Uterus (tissue), 2 donors: ENCODE measurements around the gene ME3.

Experiments used
- CTCF ChIP-seq, 4 experiments: fragments of 200-600 bp in 2 of 4; fragments of 450-650 bp in 2 of 4; sonication (generic) in 2 of 4; IDR thresholded peaks; one replicate each; pipeline ENCODE4 v1.5.1; 2016 to 2019; ENCODE audit warnings: antibody characterized with exemption in 4 of 4, mild to moderate bottlenecking in 2 of 4, moderate library complexity in 1 of 4
- POLR2A ChIP-seq, 2 donors: fragments of 450-650 bp; IDR thresholded peaks; one replicate each; pipeline ENCODE4 v1.6.1; 2016; ENCODE audit warnings: antibody characterized with exemption in 2 of 2, mild to moderate bottlenecking in 1 of 2, moderate library complexity in 1 of 2

GRCh38 chr11:86666193-86666592, 6.2 kb downstream of the ME3 start:
- no peak for TF ChIP-seq POLR2A (IDR thresholded peaks at IDR 0.05)
- no peak for TF ChIP-seq CTCF (IDR thresholded peaks at IDR 0.05)
